ENCODE data around the gene HTR7.

The HTR7 gene

DNA sequence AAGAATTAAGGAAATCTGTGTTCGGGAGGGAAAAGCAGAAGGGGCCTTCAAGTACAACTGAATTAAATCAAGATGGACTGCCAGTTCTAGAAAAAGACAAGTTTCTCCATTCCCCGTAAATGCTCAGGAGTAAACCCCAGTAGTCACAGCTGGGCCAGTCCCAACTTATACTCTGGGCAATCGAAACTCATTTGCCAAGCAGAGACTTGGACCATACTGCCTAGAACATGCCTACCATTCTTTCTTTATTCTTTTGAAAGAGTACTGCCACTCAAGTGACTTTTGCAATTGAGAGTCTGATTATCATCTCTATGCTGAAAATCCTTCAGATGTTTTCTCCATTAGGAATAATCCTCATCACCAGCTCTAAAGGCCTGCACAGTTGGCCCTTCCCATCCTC lies 35.4 kb upstream of the HTR7 start:
- Histone ChIP-seq H3K27ac (ENCODE audit: low read depth, low read length, poor library complexity, severe bottlenecking) (no peak overlapping the region), H3F3A (ENCODE audit: insufficient read depth, low read length) (no peaks in the 10 kb centered on the region), H3K27me3 (ENCODE audit: insufficient read depth, low read length) (no peaks in the 10 kb centered on the region), H3K4me3 (ENCODE audit: low read depth, low read length, poor library complexity, severe bottlenecking) (no peak overlapping the region), H3K36me3 (ENCODE audit: insufficient read depth, low read length) (peaks cover 31% of the 10 kb centered on the region), H3K4me2 (ENCODE audit: low read length) (no peak overlapping the region), H3K79me2 (ENCODE audit: insufficient read depth, low read length) (no peaks in the 10 kb centered on the region), H3K4me1 (ENCODE audit: insufficient read depth, low read length, severe bottlenecking) (no peaks in the 10 kb centered on the region), H3K9me2 (ENCODE audit: low read depth, low read length) (no peaks in the 10 kb centered on the region), H3K9me3 (ENCODE audit: low read length) (no peaks in the 10 kb centered on the region), H2AFZ (ENCODE audit: low read length) (no peak overlapping the region), H4K20me1 (ENCODE audit: insufficient read depth, low read length) (no peaks in the 10 kb centered on the region), H3K9ac (ENCODE audit: low read length) (no peak overlapping the region)
- TF ChIP-seq EZH2 (IDR thresholded peaks at IDR 0.05; ENCODE audit: borderline replicate concordance, low read length), result no peak
- TF ChIP-seq, protein P1, sequence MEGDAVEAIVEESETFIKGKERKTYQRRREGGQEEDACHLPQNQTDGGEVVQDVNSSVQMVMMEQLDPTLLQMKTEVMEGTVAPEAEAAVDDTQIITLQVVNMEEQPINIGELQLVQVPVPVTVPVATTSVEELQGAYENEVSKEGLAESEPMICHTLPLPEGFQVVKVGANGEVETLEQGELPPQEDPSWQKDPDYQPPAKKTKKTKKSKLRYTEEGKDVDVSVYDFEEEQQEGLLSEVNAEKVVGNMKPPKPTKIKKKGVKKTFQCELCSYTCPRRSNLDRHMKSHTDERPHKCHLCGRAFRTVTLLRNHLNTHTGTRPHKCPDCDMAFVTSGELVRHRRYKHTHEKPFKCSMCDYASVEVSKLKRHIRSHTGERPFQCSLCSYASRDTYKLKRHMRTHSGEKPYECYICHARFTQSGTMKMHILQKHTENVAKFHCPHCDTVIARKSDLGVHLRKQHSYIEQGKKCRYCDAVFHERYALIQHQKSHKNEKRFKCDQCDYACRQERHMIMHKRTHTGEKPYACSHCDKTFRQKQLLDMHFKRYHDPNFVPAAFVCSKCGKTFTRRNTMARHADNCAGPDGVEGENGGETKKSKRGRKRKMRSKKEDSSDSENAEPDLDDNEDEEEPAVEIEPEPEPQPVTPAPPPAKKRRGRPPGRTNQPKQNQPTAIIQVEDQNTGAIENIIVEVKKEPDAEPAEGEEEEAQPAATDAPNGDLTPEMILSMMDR (IDR thresholded peaks at IDR 0.05; ENCODE audit: low read length), result no peak

DNA sequence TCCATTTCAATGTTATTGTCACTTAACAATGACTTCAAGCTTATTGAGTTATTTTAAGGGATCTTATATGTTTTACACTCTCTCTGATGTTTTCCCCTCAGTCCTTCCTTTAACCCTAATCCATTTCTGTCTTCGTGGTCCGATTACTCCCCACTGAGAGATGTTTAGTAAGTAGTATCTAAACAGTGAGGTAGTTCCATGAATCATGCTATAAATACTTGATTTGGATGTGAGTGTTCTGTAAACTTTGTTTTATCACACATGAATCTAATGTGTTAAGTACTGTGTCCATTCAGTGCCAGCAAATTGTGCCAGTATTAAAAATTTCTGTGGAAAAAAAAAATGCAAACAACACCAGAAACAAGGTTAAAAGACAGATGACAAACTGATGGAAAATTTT lies 32.5 kb upstream of the HTR7 start:
- TF ChIP-seq, protein P1 (IDR thresholded peaks at IDR 0.05; ENCODE audit: low read length), result no peak
- no peak for TF ChIP-seq EZH2 (IDR thresholded peaks at IDR 0.05; ENCODE audit: borderline replicate concordance, low read length)

DNA sequence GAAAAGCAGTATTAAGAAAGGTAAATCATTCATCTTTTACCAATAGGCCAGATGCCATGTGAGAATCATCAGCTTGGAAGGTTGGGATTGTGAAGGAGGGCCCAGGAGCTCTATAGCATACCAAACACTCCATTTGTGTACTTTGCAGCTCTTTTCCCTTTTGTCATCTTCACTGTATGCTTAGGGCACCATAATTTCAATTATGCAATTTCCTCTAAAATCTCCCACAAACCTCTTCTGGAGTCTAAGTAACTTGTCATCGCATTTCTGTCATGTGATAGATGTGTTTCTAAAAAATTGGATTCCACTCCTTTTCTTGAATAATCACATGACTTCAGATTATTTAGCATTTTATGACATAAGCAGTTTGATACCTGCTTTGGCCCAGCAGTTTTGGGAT lies 31.8 kb upstream of the HTR7 start:
- H3K4me2 ChIP-seq (ENCODE audit: low read length), result no peak overlapping the region
- H2AFZ ChIP-seq (ENCODE audit: low read length), result no peak overlapping the region
- no peaks in the 10 kb centered on the region for H3K9me3 ChIP-seq (ENCODE audit: low read length)
- H3K79me2 ChIP-seq (ENCODE audit: insufficient read depth, low read length), result no peaks in the 10 kb centered on the region
- H3K9me2 ChIP-seq (ENCODE audit: low read depth, low read length), result no peaks in the 10 kb centered on the region
- H3K4me3 ChIP-seq (ENCODE audit: low read depth, low read length, poor library complexity, severe bottlenecking), result no peak overlapping the region
- no peaks in the 10 kb centered on the region for H3K27me3 ChIP-seq (ENCODE audit: insufficient read depth, low read length)
- H3K4me1 ChIP-seq (ENCODE audit: insufficient read depth, low read length, severe bottlenecking), result no peaks in the 10 kb centered on the region
- no peaks in the 10 kb centered on the region for H3F3A ChIP-seq (ENCODE audit: insufficient read depth, low read length)
- H3K9ac ChIP-seq (ENCODE audit: low read length), result no peak overlapping the region
- peaks cover 40% of the 10 kb centered on the region for H3K36me3 ChIP-seq (ENCODE audit: insufficient read depth, low read length)
- no peaks in the 10 kb centered on the region for H4K20me1 ChIP-seq (ENCODE audit: insufficient read depth, low read length)
- H3K27ac ChIP-seq (ENCODE audit: low read depth, low read length, poor library complexity, severe bottlenecking), result no peak overlapping the region
- no peak for TF ChIP-seq EZH2 (IDR thresholded peaks at IDR 0.05; ENCODE audit: borderline replicate concordance, low read length)
- TF ChIP-seq, protein P1 (IDR thresholded peaks at IDR 0.05; ENCODE audit: low read length), result no peak

More for the DNA sequence above, 32.5 kb upstream of the HTR7 start:
- Histone ChIP-seq H3K79me2 (ENCODE audit: insufficient read depth, low read length) (no peaks in the 10 kb centered on the region), H3K4me1 (ENCODE audit: insufficient read depth, low read length, severe bottlenecking) (no peaks in the 10 kb centered on the region), H3K9me3 (ENCODE audit: low read length) (no peaks in the 10 kb centered on the region), H3K4me3 (ENCODE audit: low read depth, low read length, poor library complexity, severe bottlenecking) (no peak overlapping the region), H3K9me2 (ENCODE audit: low read depth, low read length) (no peaks in the 10 kb centered on the region), H3K4me2 (ENCODE audit: low read length) (no peak overlapping the region), H3F3A (ENCODE audit: insufficient read depth, low read length) (no peaks in the 10 kb centered on the region), H3K9ac (ENCODE audit: low read length) (no peak overlapping the region), H3K36me3 (ENCODE audit: insufficient read depth, low read length) (peaks cover 43% of the 10 kb centered on the region), H4K20me1 (ENCODE audit: insufficient read depth, low read length) (no peaks in the 10 kb centered on the region), H3K27me3 (ENCODE audit: insufficient read depth, low read length) (no peaks in the 10 kb centered on the region), H3K27ac (ENCODE audit: low read depth, low read length, poor library complexity, severe bottlenecking) (no peak overlapping the region), H2AFZ (ENCODE audit: low read length) (no peak overlapping the region)

All from OCI-LY1 (cell line).